ENCODE results near the gene ROR2. TPM values are rescaled to one million over a fixed set of nuclear protein-coding genes. Genes with fewer than 3 reads are reported as not detected.

ROR2 gene
- total RNA-seq, 2 experiments from 2014 or later, result not detected

DNA sequence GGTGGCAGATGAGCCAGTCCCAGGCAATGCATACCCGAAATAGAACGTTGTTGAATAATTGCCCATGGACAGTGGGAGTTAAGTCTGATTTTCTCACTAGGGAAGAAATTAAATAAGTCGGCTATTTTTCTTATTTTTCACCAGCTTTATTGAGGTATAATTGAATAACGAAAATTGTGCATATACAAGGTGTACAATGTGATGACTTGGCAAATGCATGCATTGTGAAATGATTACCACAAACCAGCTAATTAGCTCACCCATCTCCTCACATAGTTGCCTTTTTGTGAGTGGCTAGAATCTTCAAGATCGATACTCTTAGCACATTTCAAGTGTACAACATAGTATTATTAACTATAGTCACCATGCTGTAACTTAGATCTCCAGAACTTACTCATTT lies 249.6 kb downstream of the ROR2 start:
- CTCF ChIA-PET, result no interaction called here
- intact Hi-C loops (cut with DNase I, micrococcal nuclease), result no loop called here

DNA sequence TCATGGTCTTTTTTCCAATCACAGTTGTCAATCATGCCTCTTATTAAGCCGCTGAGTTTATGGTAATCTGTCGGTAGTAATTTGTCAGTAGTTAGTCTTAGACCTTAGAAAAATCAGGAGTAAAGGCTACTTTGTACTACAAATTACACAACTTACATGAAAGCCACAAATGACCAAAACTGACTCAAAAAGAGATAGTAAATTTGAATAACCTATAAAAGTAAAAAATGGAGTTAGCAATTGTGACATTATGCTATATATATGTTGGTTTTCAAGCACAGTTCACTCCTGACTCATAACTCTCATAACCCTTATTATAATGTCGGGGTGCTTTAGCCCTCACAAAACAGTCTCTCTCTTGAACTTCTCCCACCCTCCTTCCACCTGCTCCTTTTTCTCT lies 251.8 kb downstream of the ROR2 start:
- ATAC-seq (ENCODE audit: poor library complexity), result no peak
- Histone ChIP-seq H3K27ac (ENCODE audit: low read depth in 1 of 2, low read length in 2 of 2) (no peak overlapping the region), H3K4me3 (ENCODE audit: low read length) (no peak overlapping the region), H3K36me3 (ENCODE audit: insufficient read depth, low read length) (no peaks in the 10 kb centered on the region), H3K9me3 (ENCODE audit: control insufficient read depth in 1 of 2, insufficient read depth in 1 of 2, low read length in 2 of 2) (no peaks in the 10 kb centered on the region), H3K4me1 (ENCODE audit: insufficient read depth, low read length) (no peaks in the 10 kb centered on the region), H3K27me3 (ENCODE audit: control insufficient read depth in 1 of 2, insufficient read depth in 2 of 2, low read length in 2 of 2) (no peaks in the 10 kb centered on the region)
- intact Hi-C loops (cut with DNase I, micrococcal nuclease), result no loop called here
- CTCF ChIA-PET, result no interaction called here
- TF ChIP-seq, protein P1, sequence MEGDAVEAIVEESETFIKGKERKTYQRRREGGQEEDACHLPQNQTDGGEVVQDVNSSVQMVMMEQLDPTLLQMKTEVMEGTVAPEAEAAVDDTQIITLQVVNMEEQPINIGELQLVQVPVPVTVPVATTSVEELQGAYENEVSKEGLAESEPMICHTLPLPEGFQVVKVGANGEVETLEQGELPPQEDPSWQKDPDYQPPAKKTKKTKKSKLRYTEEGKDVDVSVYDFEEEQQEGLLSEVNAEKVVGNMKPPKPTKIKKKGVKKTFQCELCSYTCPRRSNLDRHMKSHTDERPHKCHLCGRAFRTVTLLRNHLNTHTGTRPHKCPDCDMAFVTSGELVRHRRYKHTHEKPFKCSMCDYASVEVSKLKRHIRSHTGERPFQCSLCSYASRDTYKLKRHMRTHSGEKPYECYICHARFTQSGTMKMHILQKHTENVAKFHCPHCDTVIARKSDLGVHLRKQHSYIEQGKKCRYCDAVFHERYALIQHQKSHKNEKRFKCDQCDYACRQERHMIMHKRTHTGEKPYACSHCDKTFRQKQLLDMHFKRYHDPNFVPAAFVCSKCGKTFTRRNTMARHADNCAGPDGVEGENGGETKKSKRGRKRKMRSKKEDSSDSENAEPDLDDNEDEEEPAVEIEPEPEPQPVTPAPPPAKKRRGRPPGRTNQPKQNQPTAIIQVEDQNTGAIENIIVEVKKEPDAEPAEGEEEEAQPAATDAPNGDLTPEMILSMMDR (IDR thresholded peaks at IDR 0.05), result no peak
- Mint-ChIP-seq H3K4me3 (no peak overlapping the region), H3K36me3 (ENCODE audit: low read depth) (no peaks in the 10 kb centered on the region), H3K9me3 (no peaks in the 10 kb centered on the region), H3K27me3 (no peaks in the 10 kb centered on the region), H3K27ac (no peak overlapping the region), H3K4me1 (ENCODE audit: low read depth) (no peaks in the 10 kb centered on the region)
- DNase-seq, result no peak
- POLR2A ChIA-PET, result no interaction called here

More for the DNA sequence above, 249.6 kb downstream of the ROR2 start:
- Mint-ChIP-seq H3K4me1 (ENCODE audit: low read depth) (no peaks in the 10 kb centered on the region), H3K27me3 (no peaks in the 10 kb centered on the region), H3K36me3 (ENCODE audit: low read depth) (no peaks in the 10 kb centered on the region), H3K9me3 (peaks cover 6% of the 10 kb centered on the region), H3K4me3 (no peak overlapping the region), H3K27ac (no peak overlapping the region)
- no peak overlapping the region for H3K4me3 ChIP-seq (ENCODE audit: low read length)
- no peaks in the 10 kb centered on the region for H3K4me1 ChIP-seq (ENCODE audit: insufficient read depth, low read length)
- peaks cover 0 to 8% of the 10 kb centered on the region in 2 experiments for H3K9me3 ChIP-seq (ENCODE audit: control insufficient read depth in 1 of 2, insufficient read depth in 1 of 2, low read length in 2 of 2)
- DNase-seq (no peak), ATAC-seq (ENCODE audit: poor library complexity) (no peak)
- TF ChIP-seq, protein P1 (IDR thresholded peaks at IDR 0.05), result no peak
- no peaks in the 10 kb centered on the region for H3K27me3 ChIP-seq (ENCODE audit: control insufficient read depth in 1 of 2, insufficient read depth in 2 of 2, low read length in 2 of 2)
- no peaks in the 10 kb centered on the region for H3K36me3 ChIP-seq (ENCODE audit: insufficient read depth, low read length)
- no peak overlapping the region for H3K27ac ChIP-seq (ENCODE audit: low read depth in 1 of 2, low read length in 2 of 2)
- POLR2A ChIA-PET, result no interaction called here

DNA sequence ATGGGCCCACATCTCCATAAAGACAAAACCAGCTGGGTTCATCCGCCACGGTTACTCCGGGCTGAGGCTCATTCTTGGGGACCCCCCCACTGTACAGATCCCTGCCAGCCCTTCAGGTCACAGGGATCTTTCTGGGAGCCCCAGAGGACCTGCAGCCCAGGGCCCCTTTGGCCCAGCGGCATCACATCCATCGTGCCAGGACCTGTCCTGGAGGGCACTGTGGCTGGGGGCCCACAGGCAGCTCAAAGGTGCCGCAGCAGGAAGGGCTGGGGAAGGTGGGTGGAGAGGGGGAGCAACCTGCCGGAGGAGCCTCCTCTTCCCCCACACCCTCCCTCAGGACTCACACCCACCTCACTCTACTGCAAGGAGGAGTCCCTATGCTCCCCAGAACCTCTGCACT lies 252.8 kb downstream of the ROR2 start:
- Histone ChIP-seq H3K4me1 (ENCODE audit: insufficient read depth, low read length) (no peaks in the 10 kb centered on the region), H3K4me3 (ENCODE audit: low read length) (no peak overlapping the region), H3K27ac (ENCODE audit: low read depth in 1 of 2, low read length in 2 of 2) (no peak overlapping the region), H3K9me3 (ENCODE audit: control insufficient read depth in 1 of 2, insufficient read depth in 1 of 2, low read length in 2 of 2) (no peaks in the 10 kb centered on the region), H3K36me3 (ENCODE audit: insufficient read depth, low read length) (no peaks in the 10 kb centered on the region), H3K27me3 (ENCODE audit: control insufficient read depth in 1 of 2, insufficient read depth in 2 of 2, low read length in 2 of 2) (no peaks in the 10 kb centered on the region)
- POLR2A ChIA-PET, result no interaction called here
- ATAC-seq (ENCODE audit: poor library complexity) (no peak), DNase-seq (no peak)
- CTCF ChIA-PET, result no interaction called here
- intact Hi-C loops (cut with DNase I, micrococcal nuclease), result no loop called here
- Mint-ChIP-seq H3K9me3 (no peaks in the 10 kb centered on the region), H3K4me3 (no peak overlapping the region), H3K27me3 (no peaks in the 10 kb centered on the region), H3K27ac (no peak overlapping the region), H3K36me3 (ENCODE audit: low read depth) (no peaks in the 10 kb centered on the region), H3K4me1 (ENCODE audit: low read depth) (no peaks in the 10 kb centered on the region)
- TF ChIP-seq, protein P1 (IDR thresholded peaks at IDR 0.05), result no peak

Data from CD4-positive, alpha-beta T cell (primary cell).